Gastroesophageal sphincter (tissue), 3 donors: Measurements from ENCODE around the gene TMEM30A.

Experiments used
- CTCF ChIP-seq, 4 experiments: fragments of 200-600 bp in 2 of 4; fragments of 450-650 bp in 2 of 4; sonication (generic) in 1 of 4; IDR thresholded peaks; one replicate each; pipeline ENCODE4 v1.5.1; 2017 to 2019; ENCODE audit warnings: antibody characterized with exemption in 4 of 4, mild to moderate bottlenecking in 2 of 4, moderate library complexity in 2 of 4
- EP300 ChIP-seq: sonication (generic); formaldehyde crosslinking; IDR thresholded peaks from one replicate; pipeline ENCODE4 v1.6.1; 2017; ENCODE audit warnings: antibody characterized with exemption, mild to moderate bottlenecking
- POLR2A ChIP-seq, 2 donors: fragments of 450-650 bp; IDR thresholded peaks; one replicate each; pipeline ENCODE4 v1.6.1; 2017; ENCODE audit warnings: antibody characterized with exemption in 2 of 2, mild to moderate bottlenecking in 2 of 2, moderate library complexity in 1 of 2

GRCh38 chr6:75215291-75215690 is 69.3 kb downstream of the TMEM30A start:
- TF ChIP-seq EP300 (no peak), POLR2A (IDR thresholded peaks at IDR 0.05) (no peak), CTCF (IDR thresholded peaks at IDR 0.05) (no peak)
